Right lobe of liver (tissue), 4 donors: ENCODE results near the gene PZP.
"Not testable (repeated sequence)": the region's sequence is repeated elsewhere in the genome, so short reads cannot be mapped to it uniquely, and the experiment has no call there.

Experiments
- CTCF ChIP-seq, 4 donors: fragments of 200-600 bp in 3 of 4; fragments of 450-650 bp in 1 of 4; IDR thresholded peaks; one replicate each; pipeline versions ENCODE4 v1.5.1 to v1.8.0; 2016 to 2022; ENCODE audit warnings: antibody characterized with exemption in 4 of 4, mild to moderate bottlenecking in 2 of 4
- POLR2A ChIP-seq: fragments of 450-650 bp; IDR thresholded peaks from one replicate; pipeline ENCODE4 v1.6.1; 2017; ENCODE audit warnings: antibody characterized with exemption, mild to moderate bottlenecking
- donor health status: DM: no; HTN: no; CAD: no.
- donor health status: DM: no; HTN: no; CAD: no.
- donor health status: DM: no; HTN: yes; CAD: no.

- TF ChIP-seq POLR2A, result peak; percentile 36
- not testable (repeated sequence) for TF ChIP-seq CTCF (IDR thresholded peaks at IDR 0.05)
These were observed 31.9 kb upstream of the PZP start for GRCh38 chr12:9240004-9240635.
